HL-60 (cell line): ENCODE measurements around the gene NCBP3.

Source experiments
- DNase-seq, 2 experiments: peaks; one replicate each; pipeline ENCODE4 v3.0.0-alpha.2; 2010 to 2020; ENCODE audit warnings: low read depth in 1 of 2, low spot score in 1 of 2
- H3K27ac ChIP-seq: fragments of 250-450 bp; sonication (Bioruptor Pico); replicated peaks from 2 replicates; pipeline ENCODE4 v1.5.1; 2020; ENCODE audit warnings: mild to moderate bottlenecking, moderate library complexity
- H3K27me3 ChIP-seq: fragments of 250-450 bp; sonication (Bioruptor Pico); 2 replicates; pipeline ENCODE4 v1.5.1; 2021; ENCODE audit warnings: mild to moderate bottlenecking, moderate library complexity; ENCODE audit not compliant: insufficient read depth, poor library complexity, severe bottlenecking
- H3K4me3 ChIP-seq: replicated peaks from 2 replicates; pipeline ENCODE4 v1.5.1; 2011; ENCODE audit warnings: mild to moderate bottlenecking, control low read depth, low read length; ENCODE audit not compliant: insufficient read depth
- CTCF ChIP-seq: IDR thresholded peaks from one replicate; pipeline ENCODE4 v1.5.1; 2011; ENCODE audit warnings: low read length, control low read depth, inconsistent platforms; ENCODE audit not compliant: insufficient read depth
- GABPA ChIP-seq: IDR thresholded peaks from 2 replicates; pipeline ENCODE4 v1.6.1; 2012; ENCODE audit warnings: low read depth
- POLR2AphosphoS5 ChIP-seq: IDR thresholded peaks from 2 replicates; pipeline ENCODE4 v1.6.1; 2012; ENCODE audit warnings: low read depth
- REST ChIP-seq: IDR thresholded peaks from 2 replicates; pipeline ENCODE4 v1.6.1; 2012; ENCODE audit warnings: low read depth; ENCODE audit not compliant: insufficient replicate concordance
- SPI1 ChIP-seq: IDR thresholded peaks from 2 replicates; pipeline ENCODE4 v1.6.1; 2012; ENCODE audit warnings: low read depth, mild to moderate bottlenecking, borderline replicate concordance

Gene NCBP3

GRCh38 chr17:3773966-3774365, 72.1 kb downstream of the NCBP3 start:
- Histone ChIP-seq H3K27me3 (no peaks in the 10 kb centered on the region), H3K4me3 (no peak overlapping the region), H3K27ac (no peak overlapping the region)
- TF ChIP-seq SPI1 (no peak), GABPA (no peak), REST (no peak)
- DNase-seq: no peak

- no peaks in the 10 kb centered on the region for H3K27me3 ChIP-seq
- DNase-seq: no peak
- H3K4me3 ChIP-seq: no peak overlapping the region
- TF ChIP-seq CTCF (no peak), GABPA (no peak), REST (no peak), SPI1 (no peak), POLR2AphosphoS5 (no peak)
- no peak overlapping the region for H3K27ac ChIP-seq
Measured at GRCh38 chr17:3773511-3773910, 72.5 kb downstream of the NCBP3 start.

- H3K27me3 ChIP-seq: no peaks in the 10 kb centered on the region
- H3K27ac ChIP-seq: no peak overlapping the region
- DNase-seq: no peak
- no peak overlapping the region for H3K4me3 ChIP-seq
- TF ChIP-seq POLR2AphosphoS5: no peak
- TF ChIP-seq REST: no peak
- TF ChIP-seq GABPA: no peak
- no peak for TF ChIP-seq SPI1
- TF ChIP-seq CTCF: no peak
Measured at GRCh38 chr17:3772764-3773163, 73.3 kb downstream of the NCBP3 start.

- DNase-seq: no peak
- TF ChIP-seq REST (no peak), GABPA (no peak), CTCF (no peak), SPI1 (no peak), POLR2AphosphoS5 (no peak)
- no peak overlapping the region for H3K4me3 ChIP-seq
- H3K27me3 ChIP-seq: no peaks in the 10 kb centered on the region
- no peak overlapping the region for H3K27ac ChIP-seq
Measured at GRCh38 chr17:3771140-3771539, 74.9 kb downstream of the NCBP3 start.
